Midbrain (tissue), 1 donor: Measurements from ENCODE around the gene SFXN3.
"Not testable (repeated sequence)": the region's sequence is repeated elsewhere in the genome, so short reads cannot be mapped to it uniquely, and the experiment has no call there.

Experiments
- DNase-seq: peaks from one replicate; lab custom pipeline; 2025; lab: John Stamatoyannopoulos, UW

SFXN3 gene

DNA sequence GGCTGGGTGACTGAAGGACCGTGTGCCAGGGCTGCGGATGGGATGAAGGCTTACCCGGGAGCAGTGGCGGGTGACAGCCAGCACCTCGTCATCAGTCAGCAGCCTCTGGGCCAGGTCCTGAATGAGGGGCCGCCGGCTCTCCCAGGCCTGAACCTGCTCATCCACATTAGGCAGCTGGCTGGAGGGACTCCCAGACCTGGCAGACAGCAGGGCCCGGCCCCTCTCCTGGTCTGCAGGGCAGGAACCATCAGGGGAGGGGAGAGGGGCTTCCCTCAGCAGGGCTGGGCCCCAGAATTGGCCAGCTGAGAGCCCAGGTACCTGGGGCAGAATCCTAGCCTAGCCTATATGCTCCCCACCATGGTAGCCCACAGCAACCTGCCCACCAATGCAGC, 15.5 kb upstream of the SFXN3 start:
- DNase-seq: no peak

DNA sequence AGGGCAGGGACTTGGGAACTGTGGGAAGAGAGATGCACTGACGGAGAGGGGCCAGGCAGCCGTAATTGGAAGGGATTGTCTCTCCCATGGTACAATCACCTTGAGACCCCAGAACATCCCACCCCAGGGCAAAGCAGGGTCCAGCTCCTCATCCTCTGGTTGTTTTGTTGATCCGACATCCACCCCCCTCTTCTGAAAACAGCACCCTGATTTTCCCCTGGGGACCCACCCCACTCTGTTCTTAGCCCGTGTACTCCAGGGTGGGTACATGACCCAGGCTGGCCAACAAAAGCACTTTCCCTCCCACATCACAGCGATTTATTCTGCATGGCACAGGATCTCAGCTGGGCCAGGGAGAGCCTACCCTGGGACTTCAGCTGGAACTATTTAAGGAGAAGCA, 14.2 kb upstream of the SFXN3 start:
- DNase-seq: no peak

DNA sequence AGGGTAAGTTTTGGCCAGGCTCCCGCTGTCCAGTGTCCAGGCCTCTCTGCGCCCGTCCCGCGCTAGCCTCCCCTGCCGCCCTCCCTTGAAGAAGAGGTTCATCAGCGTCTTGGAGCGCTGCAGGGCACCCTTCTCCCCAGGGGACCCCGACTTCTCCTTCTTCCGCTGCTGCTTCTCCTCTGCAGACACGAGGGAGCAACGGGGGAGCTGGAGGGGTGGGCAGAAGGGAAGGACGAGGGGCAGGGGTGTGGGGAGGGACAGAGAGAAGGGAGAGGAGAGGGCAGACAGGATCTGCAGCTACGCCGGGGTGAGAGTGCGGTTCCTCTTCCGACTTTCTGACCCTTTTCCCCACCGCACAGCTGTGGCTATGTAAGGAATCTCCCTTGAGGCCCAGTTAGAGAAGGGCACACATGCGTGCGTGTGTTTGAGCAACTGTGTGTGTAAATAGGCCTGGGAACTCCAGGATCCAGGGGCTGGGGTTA, 12.9 kb upstream of the SFXN3 start:
- DNase-seq: no peak

DNA sequence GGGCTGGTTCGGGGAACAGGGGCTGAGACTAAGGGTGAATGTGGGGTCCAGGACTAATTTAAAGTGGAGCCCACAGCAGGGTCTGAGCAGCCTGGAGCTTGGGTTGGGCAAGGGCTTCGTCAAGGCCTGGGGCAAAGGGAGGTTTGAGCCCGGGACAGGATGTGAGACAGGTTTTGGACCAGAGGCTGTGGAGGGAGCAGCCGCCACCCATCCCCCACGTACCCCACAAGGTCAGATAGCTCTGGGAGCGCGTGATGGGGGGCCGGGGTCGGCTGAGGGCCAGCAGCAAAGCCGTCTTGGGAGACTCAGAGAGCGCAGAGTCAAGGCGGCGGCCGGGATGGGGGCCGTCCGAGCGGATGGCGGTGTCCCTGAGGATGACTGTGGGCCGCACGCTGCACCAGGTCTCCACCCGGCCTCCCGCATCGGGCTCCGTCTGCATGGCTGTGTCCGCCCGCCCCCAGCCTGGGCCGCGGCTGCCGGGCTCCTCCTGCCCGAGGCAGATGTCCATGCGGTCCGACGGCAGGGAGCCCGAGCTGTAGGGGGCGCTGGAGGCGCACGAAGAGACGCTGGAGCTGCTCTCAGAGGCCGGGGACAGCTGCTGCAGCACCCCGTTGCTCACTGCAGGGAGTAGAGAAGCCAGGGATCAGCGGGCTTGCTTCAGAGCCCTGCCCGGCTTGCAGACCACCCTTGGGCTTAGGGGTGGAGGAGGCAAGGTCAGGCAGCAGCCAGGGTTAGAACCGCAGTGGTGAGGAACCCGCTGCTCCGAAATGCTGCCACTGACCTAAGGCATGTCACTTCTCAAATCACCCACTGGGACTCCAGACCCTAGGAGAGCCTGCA, 12.2 kb upstream of the SFXN3 start:
- DNase-seq: peak; percentile 84

DNA sequence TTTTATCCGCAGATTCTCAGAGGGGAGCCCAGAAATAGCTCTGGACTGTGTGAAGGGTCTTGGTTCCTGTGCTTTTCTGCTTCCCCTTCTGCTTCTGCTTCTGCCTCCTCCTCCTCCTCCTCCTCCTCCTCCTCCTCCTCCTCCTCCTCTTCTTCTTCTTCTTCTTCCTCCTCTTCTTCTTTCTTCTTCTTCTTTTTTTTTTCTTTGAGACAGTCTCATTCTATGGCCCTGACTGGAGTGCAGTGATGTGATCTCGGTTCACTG, 11.7 kb upstream of the SFXN3 start:
- no peak for DNase-seq

DNA sequence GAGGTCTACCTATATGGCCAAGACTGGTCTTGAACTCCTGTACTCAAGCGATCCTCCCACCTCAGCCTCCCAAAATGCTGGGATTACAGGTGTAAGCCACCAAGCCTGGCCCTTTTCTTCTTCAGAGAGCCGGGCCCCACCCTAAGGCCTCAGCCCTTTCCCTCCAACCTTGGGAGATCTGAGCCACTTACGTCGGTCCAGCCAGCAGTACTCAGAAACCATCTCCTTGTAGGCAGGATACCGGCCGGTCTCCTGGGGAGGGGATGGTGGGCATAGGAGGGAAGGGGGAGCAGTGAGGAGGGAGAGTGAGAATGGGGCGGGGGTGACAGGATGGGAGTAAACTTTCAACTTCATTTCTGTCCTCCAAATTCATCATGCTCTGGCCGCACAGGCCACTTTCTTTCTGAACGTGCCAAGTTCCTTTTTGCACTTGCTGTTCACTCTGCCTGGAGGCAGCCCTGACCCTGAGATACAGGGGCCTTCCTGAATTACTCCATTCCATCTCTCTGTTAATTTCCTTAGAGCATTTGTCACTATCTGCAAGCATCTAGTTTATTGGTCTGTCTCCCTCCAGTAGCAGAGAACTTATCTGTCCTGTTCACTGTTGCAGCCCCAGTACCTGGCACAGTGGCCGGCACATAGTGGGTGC, 10.5 kb upstream of the SFXN3 start:
- DNase-seq: no peak

DNA sequence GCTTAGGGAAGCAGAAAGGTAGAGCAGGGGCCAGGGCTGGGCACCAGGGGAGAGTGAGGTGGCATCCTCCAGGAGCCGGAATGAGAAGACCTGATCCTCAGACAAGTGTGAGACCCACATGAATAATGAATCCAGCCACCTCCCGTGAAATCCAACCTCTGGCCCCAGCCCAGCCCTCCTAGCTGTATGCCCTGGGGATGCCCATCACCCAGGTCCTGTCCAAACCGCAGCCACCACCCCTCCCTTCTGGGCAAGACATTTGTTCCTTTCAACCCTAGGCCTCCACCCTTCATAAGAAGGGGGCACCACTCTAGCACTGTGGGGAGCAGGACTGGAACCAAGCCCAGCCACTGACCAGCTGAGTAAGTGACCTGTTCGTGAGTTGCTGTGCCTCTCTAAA, 9.8 kb upstream of the SFXN3 start:
- no peak for DNase-seq

DNA sequence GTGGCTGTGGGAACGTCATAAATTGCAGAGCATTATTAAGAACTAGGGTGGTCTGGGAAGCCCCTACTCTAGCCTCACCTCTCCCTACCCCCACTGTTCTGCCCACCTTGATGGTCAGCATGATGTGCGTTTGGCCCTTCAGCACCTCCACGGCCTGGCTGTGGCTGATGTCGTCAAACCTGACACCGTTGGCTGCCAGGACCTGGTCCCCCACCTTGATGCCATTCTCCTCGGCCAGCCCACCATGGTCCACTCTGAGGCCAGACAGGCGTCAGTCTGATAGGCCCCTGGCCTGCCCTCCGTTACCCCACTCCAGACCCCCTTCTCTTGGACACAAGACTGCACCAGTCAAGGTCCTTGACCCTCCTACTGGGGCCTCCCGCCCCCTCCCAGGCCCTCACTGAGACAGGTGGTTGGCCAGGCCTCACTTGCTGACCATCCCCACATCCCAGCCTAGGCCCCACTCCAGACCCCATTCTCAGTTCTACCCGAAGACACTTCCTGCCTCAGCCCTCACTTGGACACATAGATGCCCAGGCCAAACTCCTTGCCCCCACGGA, 9.3 kb upstream of the SFXN3 start:
- no peak for DNase-seq

DNA sequence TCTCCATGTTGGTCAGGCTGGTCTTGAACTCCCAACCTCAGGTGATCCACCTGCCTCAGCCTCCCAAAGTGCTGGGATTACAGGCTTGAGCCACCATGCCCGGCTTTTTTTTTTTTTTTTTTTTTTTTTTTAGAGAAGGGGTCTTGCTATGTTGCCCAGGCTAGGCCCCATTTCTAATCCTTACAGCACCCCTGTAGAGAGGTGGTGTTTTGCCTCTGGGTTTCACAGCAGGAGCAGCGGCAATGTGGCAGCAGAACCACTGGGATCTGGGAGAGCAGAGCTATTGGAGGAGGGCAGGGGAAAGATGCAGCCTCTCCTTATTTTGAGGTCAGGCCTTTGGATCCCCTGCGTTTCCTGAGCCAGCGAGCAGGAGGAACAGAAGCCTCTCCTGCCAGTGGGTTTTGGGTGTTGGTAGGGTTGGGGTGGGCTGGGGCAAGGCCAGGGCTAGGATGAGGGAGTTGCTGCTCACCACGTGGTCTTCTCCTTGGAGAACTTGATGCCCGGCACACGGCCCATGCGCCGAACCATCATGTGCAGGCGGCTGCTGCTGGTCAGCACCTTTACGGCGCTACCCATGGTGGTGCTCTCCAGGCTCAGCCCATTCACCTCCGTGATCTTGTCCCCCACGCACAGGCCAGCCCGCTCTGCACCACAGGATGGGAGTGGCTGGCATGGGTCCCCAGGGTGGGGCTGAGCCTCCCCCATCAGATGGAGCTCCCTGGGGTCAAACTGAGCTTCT, 7.9 kb upstream of the SFXN3 start:
- no peak for DNase-seq

DNA sequence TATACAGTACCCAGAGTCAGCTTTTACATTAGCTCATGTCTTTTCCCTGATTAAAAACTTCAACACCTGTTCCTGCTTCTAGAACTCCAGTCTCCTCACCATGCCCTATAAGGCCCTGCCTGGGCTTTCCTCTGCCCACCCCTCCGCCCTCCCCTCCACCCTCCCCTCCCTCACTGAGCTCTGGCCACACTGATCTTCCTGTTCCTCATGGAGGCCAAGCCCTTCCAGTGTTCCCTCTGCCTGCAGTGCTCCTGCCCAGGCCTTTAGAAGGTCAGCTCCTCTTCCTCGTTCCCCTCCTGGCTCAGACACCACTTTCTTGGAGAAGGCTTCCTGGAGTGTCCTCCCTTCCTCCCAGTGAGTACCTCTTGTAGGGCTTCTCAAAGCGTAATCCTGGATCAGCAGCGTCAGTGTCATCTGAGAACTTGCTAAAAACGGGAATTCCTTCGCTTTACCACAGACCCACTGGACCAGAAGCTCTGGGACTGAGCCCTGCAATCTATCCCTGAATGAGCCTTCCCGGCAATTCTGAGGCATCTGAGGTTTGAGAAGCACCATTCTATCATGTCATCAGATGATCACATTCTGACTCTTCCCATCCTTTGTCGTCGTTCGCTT, 3.8 kb upstream of the SFXN3 start:
- DNase-seq: no peak

DNA sequence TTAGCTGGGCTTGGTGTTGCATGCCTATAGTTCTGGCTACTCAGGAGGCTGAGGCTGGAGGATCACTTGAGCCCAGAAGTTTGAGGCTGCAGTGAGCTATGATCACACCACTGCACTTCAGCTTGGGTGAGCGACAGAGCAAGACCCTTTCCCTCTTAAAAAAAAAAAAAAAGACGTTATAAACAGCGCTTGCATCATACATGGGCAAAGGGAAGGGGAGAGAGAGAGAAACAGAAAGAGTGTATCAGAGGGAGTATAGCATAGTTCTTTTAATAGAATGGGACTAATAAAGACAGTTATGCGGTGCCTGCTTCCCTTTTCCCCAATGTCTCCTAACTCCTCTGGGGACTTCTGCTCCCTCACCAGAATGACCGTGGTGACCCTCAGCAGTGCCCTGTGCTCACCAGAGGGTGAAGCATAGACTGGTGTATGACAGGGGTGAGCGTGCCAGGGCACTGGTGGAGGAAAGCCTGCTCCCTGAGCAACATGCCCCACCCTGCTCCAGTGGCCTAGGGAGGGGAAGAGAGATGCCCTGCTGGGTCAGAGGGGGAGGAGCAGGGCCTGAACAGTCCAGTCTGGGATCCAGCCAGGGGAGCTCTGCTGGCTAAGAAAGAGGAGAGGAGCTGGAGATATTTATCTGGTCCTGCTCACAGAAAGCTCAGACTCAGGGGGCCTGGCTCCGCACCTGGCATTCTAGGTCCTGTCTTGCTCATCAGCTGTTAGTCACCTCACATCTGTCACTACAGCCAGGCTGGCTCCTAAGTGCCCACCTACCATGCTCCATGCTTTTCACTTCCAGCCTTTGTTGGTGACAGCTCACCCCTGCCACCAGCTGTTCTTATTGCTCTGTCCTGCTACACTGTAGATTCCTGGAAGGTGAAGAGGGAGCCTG, 2.3 kb upstream of the SFXN3 start:
- no peak for DNase-seq

DNA sequence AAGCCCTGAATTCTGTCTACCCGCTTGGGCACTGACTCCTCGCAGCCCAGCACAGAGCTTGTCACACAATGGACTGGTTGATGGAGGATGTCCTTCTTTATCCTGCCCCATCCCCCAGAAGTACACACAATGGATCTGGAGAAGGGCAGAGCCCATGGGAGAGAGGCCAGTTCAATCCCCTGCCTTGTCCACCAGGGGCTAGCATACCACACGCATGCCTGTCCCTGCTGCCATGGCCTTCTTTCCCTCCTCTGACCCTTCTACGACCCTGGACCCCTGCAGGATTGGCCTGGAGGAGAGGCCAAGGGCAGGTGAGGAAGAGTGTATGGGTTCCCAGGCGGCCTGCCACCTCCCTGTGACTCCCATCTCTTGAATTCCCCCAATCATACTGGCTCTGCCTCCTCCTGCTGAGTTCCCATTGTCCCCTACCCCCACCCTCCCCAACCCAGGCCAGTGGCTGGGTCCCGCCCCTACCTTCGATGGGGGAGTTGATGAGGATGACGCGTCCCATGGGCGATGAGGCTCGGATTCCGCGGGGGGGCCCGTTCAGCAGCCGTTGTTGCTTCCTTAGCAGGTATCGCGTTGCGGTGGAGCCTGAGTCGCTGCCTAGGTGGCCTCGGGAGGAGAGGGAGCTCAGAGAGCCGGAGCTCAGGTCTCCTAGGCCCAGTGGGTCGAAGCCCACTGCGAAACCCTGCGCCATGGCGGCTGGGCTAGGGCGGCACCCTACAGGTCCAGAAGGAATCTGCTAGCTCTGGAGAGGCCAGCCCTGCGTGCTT, 1.3 kb upstream of the SFXN3 start:
- no peak for DNase-seq

DNA sequence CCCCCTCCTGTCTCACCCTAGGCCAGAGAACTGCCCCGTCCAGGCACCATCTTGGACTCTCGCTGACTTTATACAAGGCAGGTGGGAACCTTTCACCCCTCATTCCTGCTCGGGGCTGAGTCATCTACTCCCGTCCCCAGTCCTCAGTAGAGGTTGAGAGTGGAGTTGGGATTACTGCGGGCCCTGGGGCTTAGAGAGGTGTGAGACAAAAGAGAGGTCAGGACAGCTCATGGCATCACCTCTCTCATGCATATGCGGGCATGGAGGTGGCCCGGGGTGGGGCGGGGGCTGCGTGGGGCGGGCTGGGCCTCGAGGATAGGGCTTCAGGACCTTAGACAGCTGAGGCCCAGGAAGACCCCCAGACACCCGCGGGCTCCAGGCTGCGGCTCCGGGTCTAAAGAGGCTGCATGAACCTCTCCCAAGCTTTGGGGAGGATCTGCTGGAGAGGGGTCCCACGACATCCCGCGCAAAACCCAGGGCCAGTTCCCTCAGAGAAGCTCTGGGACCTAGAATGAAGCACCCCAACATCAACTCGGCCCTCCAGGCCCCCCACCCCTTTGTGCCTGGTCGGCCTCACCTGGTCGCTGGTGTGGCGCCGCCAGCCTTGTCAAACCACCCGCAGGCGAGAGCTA, 422 bp upstream of the SFXN3 start:
- no peak for DNase-seq

DNA sequence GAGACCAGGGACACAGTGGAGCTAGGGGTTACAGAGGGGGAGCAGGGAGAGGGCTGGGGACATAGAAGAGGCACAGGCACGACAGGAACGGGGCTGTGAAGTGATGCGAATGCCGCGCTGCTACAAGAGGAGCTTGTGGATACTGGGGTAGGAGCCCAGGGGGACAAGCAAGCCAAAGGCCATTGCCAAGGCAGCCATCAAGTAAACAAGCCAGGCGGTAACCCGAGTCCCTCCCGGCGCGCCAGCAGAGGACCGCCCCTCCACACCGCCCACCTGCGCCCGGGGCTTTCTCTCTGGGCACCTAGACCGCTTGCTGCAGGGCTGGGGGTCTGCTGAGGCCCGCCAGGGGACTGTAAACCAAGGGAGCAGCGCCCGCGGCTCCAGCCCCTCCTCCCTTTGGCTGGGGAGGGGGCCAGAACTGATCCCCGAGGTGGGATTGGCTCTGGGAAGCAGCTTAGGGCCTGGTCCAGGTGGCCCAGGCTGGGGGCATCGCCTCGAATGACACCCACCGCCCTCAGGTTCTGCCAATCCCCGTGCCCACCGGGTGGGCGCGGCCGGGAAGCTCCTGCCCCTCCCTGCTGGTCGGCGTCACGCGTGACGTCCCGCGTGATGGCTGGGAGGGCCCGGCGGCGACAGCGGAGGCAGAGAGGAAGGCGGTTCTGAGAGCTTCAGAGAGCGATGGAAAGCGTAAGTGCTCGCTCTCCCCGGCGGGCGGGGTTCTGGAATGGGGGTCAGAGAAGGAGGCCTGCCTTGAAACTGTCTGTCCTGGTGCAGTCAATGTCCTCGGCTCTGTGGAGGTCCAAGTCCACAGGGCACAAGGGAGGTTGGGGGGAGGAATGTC, 982 bp downstream of the SFXN3 start:
- DNase-seq: peak; percentile 87

DNA sequence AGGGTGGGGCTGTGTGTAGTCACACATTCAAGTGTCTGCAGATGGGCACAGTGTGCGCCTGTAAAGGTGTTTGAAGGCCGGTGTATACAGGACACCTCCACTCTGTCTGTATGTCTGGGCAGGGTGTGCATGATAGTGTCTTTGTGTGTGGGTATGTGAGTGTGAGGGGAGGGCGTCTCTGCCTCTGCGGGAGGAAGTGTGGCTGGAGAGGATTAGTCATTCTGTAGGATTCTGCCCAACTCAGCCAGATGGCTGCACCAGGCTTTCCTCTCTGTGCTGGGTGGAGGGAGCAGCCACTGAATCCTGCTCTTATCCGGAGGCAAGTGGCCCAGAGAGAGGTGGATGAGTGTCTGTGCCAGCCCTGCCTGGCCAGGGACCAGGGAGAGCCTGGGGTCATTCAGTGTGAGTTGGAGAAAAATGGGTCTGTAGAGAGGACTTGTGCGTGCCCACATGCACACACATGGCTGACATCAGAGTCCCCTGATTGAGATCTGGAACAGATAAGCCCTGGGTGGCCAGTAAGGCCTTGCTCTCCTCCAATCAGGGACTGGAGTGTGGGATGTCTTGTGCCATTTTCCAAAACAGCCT, 1.7 kb downstream of the SFXN3 start:
- DNase-seq: peak; percentile 83

DNA sequence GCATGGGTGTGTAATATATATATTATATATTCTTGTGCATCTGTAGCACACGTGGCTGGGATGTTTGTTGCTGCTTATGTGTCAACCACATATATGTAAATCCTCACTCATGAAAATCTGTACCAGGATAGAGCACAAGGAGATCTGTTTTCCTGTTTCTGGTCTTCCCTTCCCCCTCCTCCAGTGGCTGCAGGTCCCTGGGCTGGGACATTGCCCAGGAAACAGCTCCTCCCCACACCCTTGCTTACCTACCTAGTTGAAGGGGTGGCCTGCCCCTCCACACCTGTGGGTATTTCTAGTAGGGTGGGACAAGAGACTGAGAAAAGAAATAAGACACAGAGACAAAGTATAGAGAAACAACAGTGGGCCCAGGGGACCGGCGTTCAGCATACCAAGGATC, 2.2 kb downstream of the SFXN3 start:
- DNase-seq: no peak

DNA sequence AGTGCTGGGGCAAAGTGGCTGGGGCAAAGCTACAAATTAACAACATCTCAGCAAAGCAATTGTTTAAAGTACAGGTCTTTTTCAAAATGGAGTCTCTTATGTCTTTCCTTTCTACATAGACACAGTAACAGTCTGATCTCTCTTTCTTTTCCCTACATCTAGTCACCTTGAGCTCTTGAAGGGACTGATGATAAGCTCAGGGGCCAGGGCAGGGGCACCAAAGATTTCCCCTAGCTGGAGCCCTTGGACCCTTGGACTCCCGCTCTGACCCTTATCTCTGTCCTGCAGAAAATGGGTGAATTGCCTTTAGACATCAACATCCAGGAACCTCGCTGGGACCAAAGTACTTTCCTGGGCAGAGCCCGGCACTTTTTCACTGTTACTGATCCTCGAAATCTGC, 3.4 kb downstream of the SFXN3 start:
- DNase-seq: not testable (repeated sequence)

DNA sequence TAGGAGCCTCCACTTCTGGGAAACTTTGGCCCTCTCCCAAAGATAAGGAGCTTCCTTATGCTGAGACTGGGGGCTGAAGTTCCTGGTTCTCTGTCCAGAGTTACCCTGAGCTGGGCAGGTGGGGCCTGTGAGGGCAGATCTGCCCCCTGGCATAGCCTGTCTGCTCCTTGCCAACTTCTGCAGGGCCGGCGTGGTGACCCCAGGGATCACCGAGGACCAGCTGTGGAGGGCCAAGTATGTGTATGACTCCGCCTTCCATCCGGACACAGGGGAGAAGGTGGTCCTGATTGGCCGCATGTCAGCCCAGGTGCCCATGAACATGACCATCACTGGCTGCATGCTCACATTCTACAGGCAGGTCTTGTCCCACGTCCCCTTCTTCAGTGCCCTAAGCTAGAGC, 4.3 kb downstream of the SFXN3 start:
- DNase-seq: no peak
